Measurements from ENCODE around the gene USP10.
"Not testable (repeated sequence)": the region's sequence is repeated elsewhere in the genome, so short reads cannot be mapped to it uniquely, and the experiment has no call there.

The USP10 gene

GRCh38 chr16:84688163-84688562 is 11.6 kb upstream of the USP10 start:
- H3K9ac ChIP-seq = peak overlapping the region in 8 of 11 experiments; percentile 22 to 67 (median 54); a peak in 12 of 22 replicates
- peak overlapping the region in 10 of 11 experiments; percentile 63 to 85 (median 78); a peak in 21 of 22 replicates for H3K27ac ChIP-seq
- peak overlapping the region in 7 of 10 experiments; percentile 11 to 33 (median 21); a peak in 6 of 20 replicates for H3K4me3 ChIP-seq
- not testable (repeated sequence) for H3K36me3 ChIP-seq, H4K20me1 ChIP-seq, H3K27me3 ChIP-seq
- peaks cover 9 to 50% (median 33%) of the 10 kb centered on the region in 11 experiments; a peak in 21 of 22 replicates for H3K9me3 ChIP-seq (replicated peaks in 1 of 11)
- TF ChIP-seq Cebpa-rat (IDR thresholded peaks at IDR 0.05) = peak in 1 of 11 experiments; percentile 4; a peak in 1 of 22 replicates
- H3K4me1 ChIP-seq = peaks cover 40 to 84% (median 65%) of the 10 kb centered on the region in 10 experiments
- peak overlapping the region in 10 of 11 experiments; percentile 11 to 78 (median 64); a peak in 18 of 22 replicates for H3K4me2 ChIP-seq

- TF ChIP-seq Cebpa-rat (IDR thresholded peaks at IDR 0.05) = no peak
- Histone ChIP-seq H3K4me3 (peak overlapping the region in 3 of 10 experiments; percentile 21 to 33 (median 26); a peak in 5 of 20 replicates), H3K27me3 (no peaks in the 10 kb centered on the region), H3K4me2 (peak overlapping the region in 3 of 11 experiments; percentile 4 to 73 (median 5); a peak in 1 of 22 replicates), H4K20me1 (no peaks in the 10 kb centered on the region), H3K27ac (peak overlapping the region in 9 of 11 experiments; percentile 68 to 85 (median 79); a peak in 19 of 22 replicates), H3K9me3 (replicated peaks in 1 of 11) (peaks cover 9 to 50% (median 33%) of the 10 kb centered on the region in 11 experiments; a peak in 21 of 22 replicates), H3K9ac (no peak overlapping the region), H3K4me1 (peaks cover 40 to 88% (median 67%) of the 10 kb centered on the region in 10 experiments), H3K36me3 (peaks cover 0 to 8% (median 0%) of the 10 kb centered on the region in 11 experiments; a peak in 2 of 22 replicates)
Observed at GRCh38 chr16:84689111-84689510, 10.7 kb upstream of the USP10 start.

DNA sequence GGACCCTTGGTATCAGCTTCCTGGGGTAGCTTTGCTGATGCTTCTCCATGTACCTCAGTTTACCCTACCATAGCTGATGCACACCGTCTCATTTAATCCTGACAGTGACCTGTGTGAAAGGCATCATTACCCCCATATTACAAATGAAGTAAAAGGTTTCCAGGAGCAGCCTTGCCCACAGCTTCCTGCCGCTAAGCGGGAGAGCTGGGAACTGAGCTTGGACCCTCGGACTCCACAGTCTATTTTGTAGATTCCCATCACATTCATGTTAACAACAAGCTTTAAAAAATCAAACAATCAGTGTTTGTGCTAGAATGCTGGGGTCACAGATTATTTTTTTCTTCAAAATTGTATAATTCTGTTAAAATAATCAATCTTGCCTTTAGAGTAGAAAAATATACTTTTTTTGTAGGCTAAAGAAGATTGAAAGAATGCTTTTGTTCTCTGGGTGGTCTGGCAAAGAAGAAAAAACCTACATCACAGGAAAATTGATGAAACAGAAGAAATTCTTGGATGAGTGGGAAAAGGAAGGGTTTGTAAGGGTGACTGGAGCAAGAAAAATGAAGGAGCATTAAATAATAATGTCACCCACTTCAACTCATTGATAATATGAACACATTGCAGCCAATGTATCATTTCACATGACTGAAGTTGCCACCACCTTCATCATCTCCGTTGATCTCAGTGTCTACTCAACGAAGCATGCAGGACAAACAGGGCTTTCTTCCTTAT is 9.5 kb upstream of the USP10 start:
- Histone ChIP-seq H3K36me3 (peaks cover 0 to 8% (median 0%) of the 10 kb centered on the region in 11 experiments; a peak in 2 of 22 replicates), H3K4me3 (0 out of 20 replicates have a peak overlapping the region, but pooled peaks of 1 of the 10 experiments have one; percentile 2), H3K4me1 (peaks cover 40 to 82% (median 67%) of the 10 kb centered on the region in 10 experiments), H3K27ac (peak overlapping the region in 7 of 11 experiments; percentile 31 to 85 (median 80); a peak in 10 of 22 replicates), H3K9me3 (replicated peaks in 1 of 11) (peaks cover 9 to 50% (median 33%) of the 10 kb centered on the region in 11 experiments; a peak in 21 of 22 replicates), H3K4me2 (peak overlapping the region; percentile 13 to 86 (median 79); a peak in 19 of 22 replicates), H3K27me3 (no peaks in the 10 kb centered on the region), H3K9ac (no peak overlapping the region), H4K20me1 (no peaks in the 10 kb centered on the region)
- no peak for TF ChIP-seq Cebpa-rat (IDR thresholded peaks at IDR 0.05)

DNA sequence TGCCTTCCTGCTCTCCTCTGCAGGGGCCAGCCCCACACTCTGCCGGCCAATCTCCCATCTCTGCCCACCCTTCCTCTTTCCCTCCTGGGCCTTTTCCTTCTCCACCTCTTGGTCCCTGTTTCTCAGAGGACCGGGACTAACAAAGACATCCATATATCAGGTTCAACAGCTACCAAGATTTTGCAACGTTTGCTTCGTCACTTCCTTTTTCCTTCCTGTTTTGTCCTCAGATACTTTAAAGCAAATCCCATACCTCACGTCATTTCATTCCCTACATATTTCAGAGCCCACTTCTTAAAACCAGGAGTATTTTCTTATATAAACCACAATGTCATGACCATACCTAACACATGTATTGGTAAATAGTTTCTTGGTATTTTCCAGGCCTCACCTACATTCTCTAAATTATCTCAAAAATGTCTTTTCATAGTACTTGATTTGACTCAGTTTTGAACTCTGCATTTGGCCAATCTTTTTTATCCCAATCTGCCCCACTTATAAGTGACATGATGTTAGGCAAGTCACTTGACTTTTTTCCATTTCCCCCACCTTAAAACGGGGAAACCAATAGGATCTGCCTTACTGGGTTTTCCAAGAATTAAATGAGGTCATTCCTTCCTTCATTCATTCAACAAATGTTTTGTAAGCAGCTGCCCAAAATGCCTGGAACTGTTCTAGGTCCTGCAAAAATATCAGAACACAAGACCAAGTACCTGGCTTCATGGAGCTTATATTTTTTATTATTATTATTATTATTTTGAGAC is 7.2 kb upstream of the USP10 start:
- Histone ChIP-seq H3K4me2 (peak overlapping the region; percentile 60 to 86 (median 79)), H3K27ac (peak overlapping the region; percentile 6 to 83 (median 74); a peak in 21 of 22 replicates), H3K27me3 (no peaks in the 10 kb centered on the region), H3K9ac (peak overlapping the region in 6 of 11 experiments; percentile 41 to 61 (median 56); a peak in 10 of 22 replicates), H4K20me1 (no peaks in the 10 kb centered on the region), H3K36me3 (peaks cover 0 to 8% (median 0%) of the 10 kb centered on the region in 11 experiments; a peak in 2 of 22 replicates), H3K4me3 (peak overlapping the region in 5 of 10 experiments; percentile 3 to 50 (median 38); a peak in 5 of 20 replicates), H3K9me3 (replicated peaks in 1 of 11) (peaks cover 9 to 43% (median 33%) of the 10 kb centered on the region in 11 experiments; a peak in 21 of 22 replicates), H3K4me1 (peaks cover 24 to 60% (median 48%) of the 10 kb centered on the region in 10 experiments)
- TF ChIP-seq Cebpa-rat (IDR thresholded peaks at IDR 0.05) = peak in 3 of 11 experiments; percentile 17 to 40 (median 23); a peak in 1 of 22 replicates

- peak overlapping the region in 1 of 11 experiments; percentile 80; a peak in 1 of 22 replicates for H3K27ac ChIP-seq
- H3K4me2 ChIP-seq, H4K20me1 ChIP-seq, H3K4me3 ChIP-seq, H3K36me3 ChIP-seq, H3K9ac ChIP-seq, H3K27me3 ChIP-seq: not testable (repeated sequence)
- H3K4me1 ChIP-seq = peaks cover 17 to 51% (median 40%) of the 10 kb centered on the region in 10 experiments
- H3K9me3 ChIP-seq (replicated peaks in 1 of 11) = peaks cover under 1 to 33% (median 23%) of the 10 kb centered on the region in 11 experiments; a peak in 19 of 22 replicates
Observed at GRCh38 chr16:84693869-84694268, 5.9 kb upstream of the USP10 start.

DNA sequence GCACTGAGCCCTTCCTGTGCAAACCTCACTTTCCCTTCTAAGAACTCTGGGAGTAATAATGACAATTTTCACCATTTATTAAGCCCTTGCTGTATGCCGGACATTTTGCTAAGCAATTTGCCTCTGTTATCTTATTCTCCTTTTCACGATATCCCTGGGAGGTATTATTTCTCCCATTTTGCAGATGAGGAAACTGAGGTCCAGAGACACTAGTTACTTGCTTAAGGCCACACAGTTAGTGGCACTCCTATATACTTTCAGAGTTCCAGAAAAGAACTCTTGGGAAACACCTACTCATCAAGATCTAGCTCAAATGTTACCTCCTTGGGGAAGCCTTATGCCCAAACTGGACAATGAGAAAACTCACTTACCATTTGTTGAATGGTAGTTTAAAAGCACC is 4.8 kb upstream of the USP10 start:
- Histone ChIP-seq H3K4me1 (peaks cover 24 to 47% (median 39%) of the 10 kb centered on the region in 10 experiments), H3K9me3 (replicated peaks in 1 of 11) (peaks cover 0 to 22% (median 12%) of the 10 kb centered on the region in 11 experiments; a peak in 13 of 22 replicates), H3K27me3 (no peaks in the 10 kb centered on the region), H3K4me2 (no peak overlapping the region), H3K27ac (no peak overlapping the region), H3K9ac (no peak overlapping the region), H4K20me1 (peaks cover 0 to under 1% (median 0%) of the 10 kb centered on the region in 11 experiments; a peak in 3 of 22 replicates), H3K4me3 (no peak overlapping the region), H3K36me3 (0 out of 22 replicates have a peak, but pooled peaks cover 0 to under 1% (median 0%) of the 10 kb centered on the region in 11 experiments)
- no peak for TF ChIP-seq Cebpa-rat (IDR thresholded peaks at IDR 0.05)

DNA sequence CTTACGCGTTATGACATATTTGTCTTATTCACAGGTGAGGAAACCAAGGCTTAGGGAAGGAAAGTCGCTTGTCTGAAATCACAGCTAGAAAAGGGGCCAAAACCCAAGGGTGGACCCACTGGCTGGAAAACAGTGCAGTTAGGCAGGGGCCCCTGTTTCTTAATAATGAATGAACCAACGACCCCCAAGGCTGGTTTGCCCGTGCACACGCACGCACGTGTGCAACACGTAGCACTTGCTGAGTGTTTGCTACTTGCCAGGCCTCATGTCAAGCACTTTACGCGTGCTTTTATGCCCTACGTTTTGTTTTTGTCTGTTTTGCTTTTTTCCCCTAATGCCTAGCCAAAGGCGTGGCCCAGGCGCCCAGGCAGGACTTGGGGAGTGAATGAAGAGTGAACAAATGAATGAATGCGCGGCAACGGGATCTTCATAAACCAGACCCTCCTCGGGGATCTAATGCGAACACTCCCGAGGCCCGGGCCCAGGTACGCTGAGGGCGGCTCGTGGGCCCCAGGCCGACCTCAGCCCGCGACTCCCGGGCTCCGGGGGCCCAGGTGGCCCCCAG is 571 bp upstream of the USP10 start:
- Histone ChIP-seq H4K20me1 (peaks cover 24 to 43% (median 42%) of the 10 kb centered on the region in 11 experiments; a peak in 21 of 22 replicates), H3K4me2 (peak overlapping the region; percentile 87 to 98 (median 95)), H3K27me3 (no peaks in the 10 kb centered on the region), H3K36me3 (peaks cover 0 to 9% (median under 1%) of the 10 kb centered on the region in 11 experiments; a peak in 4 of 22 replicates), H3K9me3 (replicated peaks in 1 of 11) (no peaks in the 10 kb centered on the region), H3K4me3 (peak overlapping the region; percentile 93 to 100 (median 99)), H3K9ac (peak overlapping the region; percentile 95 to 99 (median 98)), H3K4me1 (peaks cover 33 to 41% (median 38%) of the 10 kb centered on the region in 10 experiments), H3K27ac (peak overlapping the region; percentile 49 to 99 (median 97); a peak in 21 of 22 replicates)
- no peak for TF ChIP-seq Cebpa-rat (IDR thresholded peaks at IDR 0.05)

All from BLaER1 treated with 17β-estradiol and CSF1 and Interleukin-3, amounts not matched to agents 10 nM and 100 nM (cell line).